ENCODE results near the gene HBG1. TPM values are rescaled to one million over a fixed set of nuclear protein-coding genes. Genes with fewer than 3 reads are reported as not detected.

Gene HBG1
- total and polyA plus RNA-seq, 2 donors (not counting 3 experiments of a cell fraction or from before 2014, with no cell fraction given), result 0.72 TPM; not detected in 1

GRCh38 chr11:5242208-5242607 is 7.4 kb downstream of the HBG1 start:
- no peaks in the 10 kb centered on the region for H3K36me3 ChIP-seq (ENCODE audit: control insufficient read depth in 2 of 2, extremely low read depth in 1 of 2, insufficient read depth in 2 of 2, low read length in 2 of 2)
- H3K4me2 ChIP-seq (ENCODE audit: insufficient read depth, low read length), result no peak overlapping the region
- H3K4me1 ChIP-seq (ENCODE audit: control insufficient read depth, extremely low read depth, insufficient read depth, low read length), result no peaks in the 10 kb centered on the region
- no peaks in the 10 kb centered on the region for H3K27me3 ChIP-seq (ENCODE audit: control insufficient read depth in 2 of 2, insufficient read depth in 2 of 2, low read length in 2 of 2)
- CTCF ChIA-PET, result no interaction called here
- no peaks in the 10 kb centered on the region for H3K79me2 ChIP-seq (ENCODE audit: control insufficient read depth, insufficient read depth, low read length)
- FAIRE-seq (no peak), DNase-seq (ENCODE audit: low read depth, low spot score) (no peak)
- TF ChIP-seq MAX (IDR thresholded peaks at IDR 0.05; ENCODE audit: insufficient read depth, insufficient read length) (no peak), CTCF (IDR thresholded peaks at IDR 0.05; ENCODE audit: extremely low read depth in 1 of 2, insufficient read depth in 1 of 2, low read depth in 1 of 2, low read length in 2 of 2) (no peak), JUN (IDR thresholded peaks at IDR 0.05; ENCODE audit: borderline replicate concordance, insufficient read depth, insufficient read length, low read depth) (no peak), EZH2 (IDR thresholded peaks at IDR 0.05; ENCODE audit: borderline replicate concordance, low read depth, low read length, severe bottlenecking) (no peak), FOS (IDR thresholded peaks at IDR 0.05; ENCODE audit: borderline replicate concordance, insufficient read depth, low read length) (no peak), POLR2A (IDR thresholded peaks at IDR 0.05; ENCODE audit: low read depth, low read length) (no peak), MYC (IDR thresholded peaks at IDR 0.05; ENCODE audit: low read depth, low read length) (no peak), POLR2AphosphoS5 (IDR thresholded peaks at IDR 0.05; ENCODE audit: insufficient read depth, low read depth, low read length) (no peak), GATA2 (IDR thresholded peaks at IDR 0.05; ENCODE audit: insufficient read depth, insufficient read length, low read depth, low read length) (no peak)
- H4K20me1 ChIP-seq (replicated peaks; ENCODE audit: control insufficient read depth, extremely low read depth, insufficient read depth, low read length), result no peaks in the 10 kb centered on the region
- no peak overlapping the region for H2AFZ ChIP-seq (ENCODE audit: low read depth, low read length)
- dilution Hi-C loops (cut with MboI; ENCODE audit: extremely low pct_ligation_motif_present, low sequenced_read_pairs), result no loop called here
- POLR2A ChIA-PET, result no interaction called here
- no TSS peak for BruUV-seq (replicated peaks)
- no peak overlapping the region for H3K27ac ChIP-seq (ENCODE audit: insufficient read depth, low read depth, low read length)
- intact Hi-C loops (cut with micrococcal nuclease), result no loop called here
- H3K9ac ChIP-seq (replicated peaks; ENCODE audit: extremely low read depth, insufficient read depth, low read length), result no peak overlapping the region
- H3K4me3 ChIP-seq (replicated peaks in 1 of 3; ENCODE audit: insufficient read depth in 1 of 3, low read depth in 1 of 3, low read length in 3 of 3), result no peak overlapping the region
- no peaks in the 10 kb centered on the region for H3K9me1 ChIP-seq (replicated peaks; ENCODE audit: control insufficient read depth, extremely low read depth, insufficient read depth, low read length)
- no peaks in the 10 kb centered on the region for H3K9me3 ChIP-seq (replicated peaks; ENCODE audit: control insufficient read depth, insufficient read depth, low read length)

Measured in endothelial cell of umbilical vein (primary cell).